Parathyroid adenoma (tissue), 2 donors: ENCODE data around the gene PRRT1.

Source experiments
- H2AFZ ChIP-seq: fragments of 300-600 bp; sonication (generic); one replicate; pipeline ENCODE4 v1.7.0; 2017; ENCODE audit warnings: antibody characterized with exemption, mild to moderate bottlenecking
- H3K27ac ChIP-seq: fragments of 300-600 bp; sonication (generic); one replicate; pipeline ENCODE4 v1.7.0; 2017
- H3K27me3 ChIP-seq: fragments of 300-600 bp; sonication (generic); one replicate; pipeline ENCODE4 v1.7.0; 2017; ENCODE audit warnings: low read length; ENCODE audit not compliant: control insufficient read depth, insufficient read depth
- H3K36me3 ChIP-seq: fragments of 300-600 bp; sonication (generic); one replicate; pipeline ENCODE4 v1.7.0; 2017; ENCODE audit warnings: low read length; ENCODE audit not compliant: control insufficient read depth, insufficient read depth
- H3K4me1 ChIP-seq: fragments of 300-600 bp; sonication (generic); one replicate; pipeline ENCODE4 v1.7.0; 2017; ENCODE audit warnings: control low read depth
- H3K4me2 ChIP-seq: fragments of 300-600 bp; sonication (generic); one replicate; pipeline ENCODE4 v1.7.0; 2017; ENCODE audit warnings: low read length
- H3K4me3 ChIP-seq: fragments of 300-600 bp; sonication (generic); one replicate; pipeline ENCODE4 v1.7.0; 2017; ENCODE audit warnings: low read depth, low read length
- H3K79me2 ChIP-seq: fragments of 300-600 bp; sonication (generic); one replicate; pipeline ENCODE4 v1.7.0; 2017; ENCODE audit warnings: control low read depth
- H3K9ac ChIP-seq: fragments of 300-600 bp; sonication (generic); one replicate; pipeline ENCODE4 v1.7.0; 2017; ENCODE audit warnings: mild to moderate bottlenecking
- H3K9me3 ChIP-seq: fragments of 300-600 bp; sonication (generic); one replicate; pipeline ENCODE4 v1.7.0; 2017; ENCODE audit warnings: low read length; ENCODE audit not compliant: control insufficient read depth
- CTCF ChIP-seq: fragments of 300-600 bp; sonication (generic); IDR thresholded peaks from one replicate; pipeline ENCODE4 v1.7.0; 2017; ENCODE audit warnings: antibody characterized with exemption, mild to moderate bottlenecking
- donor health status: primary hyperparathyroidism.

The PRRT1 gene

DNA sequence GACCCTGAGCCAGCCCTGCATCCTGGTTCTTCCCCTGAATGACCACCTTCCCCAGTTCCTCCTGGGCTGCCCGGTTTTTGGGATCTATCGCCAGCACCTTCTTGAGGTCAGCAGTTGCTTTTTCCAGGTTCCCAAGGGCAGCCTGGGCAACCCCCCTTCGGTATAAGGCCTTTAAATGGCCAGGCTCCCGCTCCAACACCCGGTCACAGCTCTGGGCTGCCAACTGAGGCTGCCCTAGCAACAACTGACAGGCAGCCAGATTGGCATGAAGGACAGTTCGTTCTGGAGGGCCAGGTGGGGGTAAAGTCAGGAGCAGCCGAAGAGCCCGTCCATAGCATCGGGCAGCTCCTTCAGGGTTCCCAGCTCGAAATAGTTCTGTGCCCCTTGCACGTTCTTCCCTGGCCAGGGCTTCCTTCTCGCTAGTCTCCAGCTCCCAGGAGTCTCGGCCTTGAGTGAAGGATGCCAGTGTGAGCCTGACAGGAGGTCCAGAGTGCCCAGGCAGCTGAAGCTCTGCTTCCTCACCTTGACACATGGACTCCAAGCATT, 22.9 kb downstream of the PRRT1 start:
- no peaks in the 10 kb centered on the region for H3K36me3 ChIP-seq
- peak overlapping the region; percentile 97 for H3K4me2 ChIP-seq
- H3K4me3 ChIP-seq, result peak overlapping the region; percentile 100
- H3K27ac ChIP-seq, result peak overlapping the region; percentile 93
- peaks cover 14% of the 10 kb centered on the region for H3K79me2 ChIP-seq
- H3K27me3 ChIP-seq, result no peaks in the 10 kb centered on the region
- H3K4me1 ChIP-seq, result peaks cover 18% of the 10 kb centered on the region
- no peaks in the 10 kb centered on the region for H3K9me3 ChIP-seq
- peak overlapping the region; percentile 30 for H2AFZ ChIP-seq
- TF ChIP-seq CTCF, result no peak
- no peak overlapping the region for H3K9ac ChIP-seq

- no peak for TF ChIP-seq CTCF
- Histone ChIP-seq H3K27me3 (no peaks in the 10 kb centered on the region), H3K9me3 (no peaks in the 10 kb centered on the region), H3K9ac (peak within 1 kb of the TSS; percentile 58), H3K79me2 (peaks cover 14% of the 10 kb centered on the region), H2AFZ (peak within 1 kb of the TSS; percentile 79), H3K4me1 (peaks cover 18% of the 10 kb centered on the region), H3K4me2 (peak within 1 kb of the TSS; percentile 97), H3K4me3 (peak within 1 kb of the TSS; percentile 100), H3K27ac (peak within 1 kb of the TSS; percentile 93), H3K36me3 (no peaks in the 10 kb centered on the region)
These were observed 23.8 kb downstream of the PRRT1 start, which contains the start of gene ATF6B for GRCh38 chr6:32127717-32128592. ATF6B (minus strand) TSS chr6:32128246; CDS start chr6:32128207, 39 bp downstream.

DNA sequence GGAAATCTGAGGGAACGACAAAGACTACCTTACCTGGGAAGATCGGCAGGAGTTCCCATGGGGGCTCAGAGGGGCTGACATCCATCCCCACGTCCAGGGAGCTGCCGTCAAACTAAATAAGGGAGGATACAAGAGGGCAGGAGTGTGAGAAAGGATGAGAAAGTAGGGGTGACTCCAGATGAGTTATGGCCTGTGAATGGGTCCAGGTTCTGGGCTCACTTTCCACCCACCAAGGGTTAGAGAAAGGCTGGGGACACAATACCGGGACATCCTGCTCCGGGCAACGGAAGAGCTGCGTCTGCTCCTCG, 24.4 kb downstream of the PRRT1 start:
- Histone ChIP-seq H3K27me3 (no peaks in the 10 kb centered on the region), H3K79me2 (peaks cover 14% of the 10 kb centered on the region), H3K4me3 (peak overlapping the region; percentile 100), H3K27ac (peak overlapping the region; percentile 74), H3K4me1 (peaks cover 18% of the 10 kb centered on the region), H3K9me3 (no peaks in the 10 kb centered on the region), H2AFZ (peak overlapping the region; percentile 79), H3K4me2 (peak overlapping the region; percentile 94), H3K9ac (no peak overlapping the region), H3K36me3 (no peaks in the 10 kb centered on the region)
- no peak for TF ChIP-seq CTCF

DNA sequence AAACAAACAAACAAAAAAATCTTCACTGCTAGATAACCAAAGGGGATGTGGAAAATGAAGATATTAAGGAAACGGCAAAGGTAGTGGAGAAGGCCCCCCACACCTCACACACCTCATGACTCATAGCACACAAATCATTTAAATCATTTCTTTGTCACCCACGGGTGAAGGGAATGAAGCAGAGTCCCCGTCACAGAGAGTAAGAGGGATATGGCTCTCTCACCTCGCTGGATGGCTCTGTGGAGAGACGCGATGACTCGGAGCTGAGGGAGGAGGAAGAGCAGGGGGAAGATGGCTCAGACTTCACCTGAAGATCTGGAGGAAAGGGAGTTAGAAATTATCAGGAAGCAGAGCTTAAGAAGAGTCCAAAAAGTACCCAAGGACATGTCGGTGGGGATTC, 24.9 kb downstream of the PRRT1 start:
- no peak for TF ChIP-seq CTCF
- Histone ChIP-seq H3K4me3 (peak overlapping the region; percentile 100), H3K27ac (no peak overlapping the region), H3K4me2 (peak overlapping the region; percentile 94), H3K79me2 (peaks cover 14% of the 10 kb centered on the region), H3K9ac (no peak overlapping the region), H3K36me3 (no peaks in the 10 kb centered on the region), H2AFZ (no peak overlapping the region), H3K9me3 (no peaks in the 10 kb centered on the region), H3K27me3 (no peaks in the 10 kb centered on the region), H3K4me1 (peaks cover 18% of the 10 kb centered on the region)
